Ishikawa (cell line): ENCODE measurements around the gene COL23A1.

Source experiments
- CEBPB ChIP-seq: IDR thresholded peaks from 2 replicates; pipeline ENCODE4 v1.6.1; 2012
- CREB1 ChIP-seq: IDR thresholded peaks from 2 replicates; pipeline ENCODE4 v1.6.1; 2012; ENCODE audit warnings: low read depth
- EGR1 ChIP-seq: IDR thresholded peaks from 2 replicates; pipeline ENCODE4 v1.6.1; 2012
- EP300 ChIP-seq: IDR thresholded peaks from 2 replicates; pipeline ENCODE4 v1.6.1; 2012; ENCODE audit warnings: borderline replicate concordance
- FOXM1 ChIP-seq: IDR thresholded peaks from 2 replicates; pipeline ENCODE4 v1.6.1; 2012; ENCODE audit warnings: low read depth, borderline replicate concordance
- NFIC ChIP-seq: IDR thresholded peaks from 2 replicates; pipeline ENCODE4 v1.6.1; 2012
- RAD21 ChIP-seq: IDR thresholded peaks from 2 replicates; pipeline ENCODE4 v1.6.1; 2012; ENCODE audit warnings: low read depth
- TAF1 ChIP-seq: IDR thresholded peaks from 2 replicates; pipeline ENCODE4 v1.6.1; 2012; ENCODE audit warnings: low read depth, mild to moderate bottlenecking
- TCF12 ChIP-seq: IDR thresholded peaks from 2 replicates; pipeline ENCODE4 v1.6.1; 2012; ENCODE audit warnings: low read depth
- TEAD4 ChIP-seq: IDR thresholded peaks from 2 replicates; pipeline ENCODE4 v1.6.1; 2012
- YY1 ChIP-seq: IDR thresholded peaks from 2 replicates; pipeline ENCODE4 v1.6.1; 2012; ENCODE audit warnings: low read depth
- ZBTB7A ChIP-seq: IDR thresholded peaks from 2 replicates; pipeline ENCODE4 v1.6.1; 2012; ENCODE audit warnings: low read depth
- TF ChIP-seq, protein P1 (sequence below): IDR thresholded peaks from 2 replicates; pipeline ENCODE4 v1.6.1; 2012
- TF ChIP-seq, protein P2 (sequence below): IDR thresholded peaks from 2 replicates; pipeline ENCODE4 v1.6.1; 2012; ENCODE audit warnings: low read depth, mild to moderate bottlenecking
- TF ChIP-seq, protein P3 (sequence below): IDR thresholded peaks from 2 replicates; pipeline ENCODE4 v1.6.1; 2012

Gene COL23A1

DNA sequence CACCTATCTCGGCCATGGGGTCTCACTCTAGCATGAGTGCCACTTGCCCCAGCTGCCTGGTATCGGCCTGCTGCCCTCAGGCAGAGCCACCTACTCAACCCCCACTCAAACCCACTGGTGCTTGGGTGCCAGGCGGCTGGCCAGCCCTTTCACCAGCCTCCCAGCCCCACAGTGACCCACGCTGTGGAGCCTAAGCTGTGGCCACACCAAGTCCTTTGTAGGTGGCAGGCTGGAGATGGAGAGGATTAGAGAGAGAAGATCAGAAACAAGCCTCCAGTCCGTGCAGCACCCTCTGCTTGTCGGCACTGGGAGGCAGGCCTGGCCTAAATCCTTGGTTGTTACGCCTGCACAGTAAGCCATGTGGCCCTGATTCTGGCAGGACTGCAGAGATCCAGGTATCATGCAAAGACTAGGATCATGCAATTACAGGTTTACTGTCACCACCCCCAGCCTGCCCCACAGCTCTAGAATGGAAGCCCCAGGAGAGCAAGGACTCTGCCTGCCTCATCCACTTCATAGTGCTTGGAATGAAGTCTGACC lies 171.7 kb downstream of the COL23A1 start:
- TF ChIP-seq TAF1 (no peak), YY1 (no peak), CREB1 (no peak), ZBTB7A (no peak), EGR1 (no peak), RAD21 (no peak), FOXM1 (no peak), TEAD4 (no peak), TCF12 (no peak), NFIC (no peak), EP300 (no peak), CEBPB (no peak)
- TF ChIP-seq, protein P1, sequence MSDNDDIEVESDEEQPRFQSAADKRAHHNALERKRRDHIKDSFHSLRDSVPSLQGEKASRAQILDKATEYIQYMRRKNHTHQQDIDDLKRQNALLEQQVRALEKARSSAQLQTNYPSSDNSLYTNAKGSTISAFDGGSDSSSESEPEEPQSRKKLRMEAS: no peak
- TF ChIP-seq, protein P2, sequence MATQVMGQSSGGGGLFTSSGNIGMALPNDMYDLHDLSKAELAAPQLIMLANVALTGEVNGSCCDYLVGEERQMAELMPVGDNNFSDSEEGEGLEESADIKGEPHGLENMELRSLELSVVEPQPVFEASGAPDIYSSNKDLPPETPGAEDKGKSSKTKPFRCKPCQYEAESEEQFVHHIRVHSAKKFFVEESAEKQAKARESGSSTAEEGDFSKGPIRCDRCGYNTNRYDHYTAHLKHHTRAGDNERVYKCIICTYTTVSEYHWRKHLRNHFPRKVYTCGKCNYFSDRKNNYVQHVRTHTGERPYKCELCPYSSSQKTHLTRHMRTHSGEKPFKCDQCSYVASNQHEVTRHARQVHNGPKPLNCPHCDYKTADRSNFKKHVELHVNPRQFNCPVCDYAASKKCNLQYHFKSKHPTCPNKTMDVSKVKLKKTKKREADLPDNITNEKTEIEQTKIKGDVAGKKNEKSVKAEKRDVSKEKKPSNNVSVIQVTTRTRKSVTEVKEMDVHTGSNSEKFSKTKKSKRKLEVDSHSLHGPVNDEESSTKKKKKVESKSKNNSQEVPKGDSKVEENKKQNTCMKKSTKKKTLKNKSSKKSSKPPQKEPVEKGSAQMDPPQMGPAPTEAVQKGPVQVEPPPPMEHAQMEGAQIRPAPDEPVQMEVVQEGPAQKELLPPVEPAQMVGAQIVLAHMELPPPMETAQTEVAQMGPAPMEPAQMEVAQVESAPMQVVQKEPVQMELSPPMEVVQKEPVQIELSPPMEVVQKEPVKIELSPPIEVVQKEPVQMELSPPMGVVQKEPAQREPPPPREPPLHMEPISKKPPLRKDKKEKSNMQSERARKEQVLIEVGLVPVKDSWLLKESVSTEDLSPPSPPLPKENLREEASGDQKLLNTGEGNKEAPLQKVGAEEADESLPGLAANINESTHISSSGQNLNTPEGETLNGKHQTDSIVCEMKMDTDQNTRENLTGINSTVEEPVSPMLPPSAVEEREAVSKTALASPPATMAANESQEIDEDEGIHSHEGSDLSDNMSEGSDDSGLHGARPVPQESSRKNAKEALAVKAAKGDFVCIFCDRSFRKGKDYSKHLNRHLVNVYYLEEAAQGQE: no peak
- TF ChIP-seq, protein P3, sequence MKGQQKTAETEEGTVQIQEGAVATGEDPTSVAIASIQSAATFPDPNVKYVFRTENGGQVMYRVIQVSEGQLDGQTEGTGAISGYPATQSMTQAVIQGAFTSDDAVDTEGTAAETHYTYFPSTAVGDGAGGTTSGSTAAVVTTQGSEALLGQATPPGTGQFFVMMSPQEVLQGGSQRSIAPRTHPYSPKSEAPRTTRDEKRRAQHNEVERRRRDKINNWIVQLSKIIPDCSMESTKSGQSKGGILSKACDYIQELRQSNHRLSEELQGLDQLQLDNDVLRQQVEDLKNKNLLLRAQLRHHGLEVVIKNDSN: no peak

DNA sequence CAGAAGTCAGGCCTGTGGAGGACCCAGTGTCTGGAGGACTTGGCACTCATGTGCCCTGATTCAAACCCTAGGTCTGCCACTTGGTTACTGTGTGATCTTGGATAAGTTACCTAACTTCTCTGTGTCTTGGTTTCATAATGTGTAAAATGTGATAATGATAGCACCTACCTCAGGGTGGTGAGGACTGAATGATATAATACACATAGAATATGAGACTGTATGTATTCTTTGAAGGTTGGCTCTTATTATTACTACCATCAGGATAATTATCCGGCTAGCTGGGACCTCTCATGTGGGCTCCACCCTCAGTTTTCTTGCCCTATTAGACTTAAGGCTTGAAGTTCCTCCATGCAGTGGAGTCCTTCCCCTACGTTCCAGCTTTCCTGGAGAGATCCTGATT lies 172.2 kb downstream of the COL23A1 start:
- TF ChIP-seq RAD21 (no peak), TAF1 (no peak), TCF12 (no peak), ZBTB7A (no peak), TEAD4 (no peak), EP300 (no peak), YY1 (no peak), FOXM1 (no peak), CREB1 (no peak), EGR1 (no peak), NFIC (no peak), CEBPB (no peak)
- TF ChIP-seq, protein P3: no peak
- TF ChIP-seq, protein P2: no peak
- TF ChIP-seq, protein P1: no peak

DNA sequence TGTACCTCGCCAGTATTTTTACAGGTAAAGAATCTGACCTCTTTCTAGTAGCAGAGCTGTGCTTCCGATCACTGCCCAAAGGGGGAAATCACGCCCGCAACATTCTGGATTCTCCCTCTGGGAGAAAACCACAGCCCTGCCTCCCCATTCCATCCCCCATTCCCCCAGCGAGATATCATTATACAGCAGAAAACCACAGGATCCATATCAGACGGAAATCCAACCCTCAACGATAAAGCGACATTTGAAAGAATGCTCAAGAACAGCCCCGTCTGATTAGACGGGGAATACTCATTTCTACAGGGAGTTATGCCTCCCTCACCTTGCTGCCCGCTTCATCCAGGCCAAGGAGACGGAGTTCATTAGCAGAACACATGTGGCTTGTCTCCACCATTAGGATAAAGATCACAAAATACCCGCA lies 172.8 kb downstream of the COL23A1 start:
- TF ChIP-seq CEBPB: no peak
- no peak for TF ChIP-seq TAF1
- TF ChIP-seq, protein P1: no peak

DNA sequence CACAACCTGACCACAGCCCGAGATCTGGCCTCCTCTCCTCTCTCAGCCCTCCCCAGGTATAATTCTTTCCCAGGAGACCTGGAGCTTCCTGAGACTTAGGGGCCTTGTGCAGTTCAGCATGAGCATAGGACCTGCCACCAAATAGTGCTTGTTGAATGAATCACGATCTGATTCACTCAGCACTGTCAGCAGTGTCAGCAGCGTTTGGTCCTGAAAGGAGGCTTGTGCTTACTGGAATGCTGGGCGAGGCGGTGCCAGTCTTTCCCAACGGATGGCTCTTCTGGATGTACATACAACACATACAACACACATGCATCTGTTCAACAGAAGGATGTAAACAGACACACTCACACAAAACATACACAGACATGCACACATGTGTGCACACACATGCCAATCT lies 173.3 kb downstream of the COL23A1 start:
- TF ChIP-seq FOXM1 (no peak), CEBPB (no peak), TCF12 (no peak), TAF1 (no peak)

DNA sequence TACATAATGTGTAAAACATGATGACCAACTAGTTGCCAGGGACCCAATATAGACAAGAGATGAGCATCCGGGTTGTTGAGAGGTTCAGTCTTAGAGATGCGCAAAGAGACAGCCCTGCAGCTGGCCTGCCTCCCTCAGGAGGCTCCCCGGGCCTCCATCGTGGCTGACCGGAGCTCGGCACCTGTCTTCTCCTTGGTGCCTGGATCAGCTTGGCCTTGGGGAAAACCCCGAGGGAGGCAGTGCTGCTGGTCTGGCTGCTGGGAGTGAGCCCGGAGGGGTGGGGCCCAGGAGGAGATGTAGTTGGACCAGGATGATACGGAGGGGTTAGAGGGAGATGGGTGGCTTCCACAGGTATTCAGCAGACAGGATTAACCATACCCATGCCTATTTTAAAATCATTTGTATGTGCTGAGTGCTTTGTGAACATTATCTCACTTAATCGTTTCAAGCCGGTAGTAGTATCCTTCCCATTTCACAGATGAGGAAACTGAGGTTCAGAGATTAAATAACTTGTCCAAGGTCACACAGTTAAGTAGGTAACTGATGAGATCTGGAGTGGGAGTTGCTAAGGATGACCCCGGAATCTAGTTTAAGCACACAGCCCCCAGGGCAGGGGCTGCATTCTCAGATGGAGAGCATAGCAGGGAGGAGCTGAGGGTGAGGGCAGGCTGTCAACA lies 173.8 kb downstream of the COL23A1 start:
- TF ChIP-seq CEBPB (no peak), FOXM1 (no peak), CREB1 (no peak), TEAD4 (no peak), TCF12 (no peak)
- TF ChIP-seq, protein P2: no peak
